OCI-M2 (cell line): ENCODE measurements around the gene MTMR2.

Experiments
- DNase-seq: peaks from one replicate; lab custom pipeline; 2025; ENCODE audit not compliant: unreplicated experiment; lab: John Stamatoyannopoulos, UW

MTMR2 gene

GRCh38 chr11:95788921-95789505 lies 134.9 kb downstream of the MTMR2 start:
- DNase-seq = no peak
